IMR-90 (cell line): ENCODE measurements around the gene PANX1. TPM values are rescaled to one million over a fixed set of nuclear protein-coding genes. Genes with fewer than 3 reads are reported as not detected.

Source experiments
- ATAC-seq: fragments of 200-7000 bp; cut with Tn5 transposase; 2 replicates; pipeline ENCODE4 v1.9.1; 2020; ENCODE audit warnings: low read depth, mild to moderate bottlenecking, moderate library complexity
- BruUV-seq: library from RNA; stranded (reverse); fragments of 400-500 nt; replicated peaks from 2 replicates; lab custom pipeline; 2021; lab: Mats Ljungman, UMichigan
- CTCF ChIA-PET: fragments of 300-600 bp; formaldehyde crosslinking; extraction: SDS; loops from one replicate; lab custom pipeline; 2021; ENCODE audit warnings: antibody characterized with exemption; lab: Yijun Ruan, JAX
- POLR2A ChIA-PET: fragments of 300-600 bp; sonication (Branson Sonifier 250); formaldehyde crosslinking; loops from one replicate; lab custom pipeline; 2022; ENCODE audit warnings: antibody characterized with exemption; ENCODE audit not compliant: unreplicated experiment; lab: Charles Lee
- DNase-seq: peaks from one replicate; pipeline ENCODE4 v3.0.0; 2013
- H2AFZ ChIP-seq: replicated peaks from 2 replicates; pipeline ENCODE3; 2013; ENCODE audit warnings: low read length, mild to moderate bottlenecking; ENCODE audit not compliant: poor library complexity
- H2AK5ac ChIP-seq: 2 replicates; pipeline ENCODE4 v1.6.1; 2013; ENCODE audit warnings: low read depth, low read length, inconsistent platforms
- H2AK9ac ChIP-seq: replicated peaks from 2 replicates; pipeline ENCODE3; 2013; ENCODE audit warnings: mild to moderate bottlenecking, low read depth, low read length, moderate library complexity; ENCODE audit not compliant: poor library complexity
- H2BK120ac ChIP-seq: 2 replicates; pipeline ENCODE4 v1.6.1; 2013; ENCODE audit warnings: low read depth, low read length, inconsistent platforms
- H2BK15ac ChIP-seq: 3 replicates; pipeline ENCODE4 v1.6.1; 2013; ENCODE audit warnings: low read depth, low read length, inconsistent platforms
- H2BK20ac ChIP-seq: 2 replicates; pipeline ENCODE4 v1.6.1; 2013; ENCODE audit warnings: low read depth, mild to moderate bottlenecking, inconsistent platforms, low read length, moderate library complexity
- H2BK5ac ChIP-seq: 2 replicates; pipeline ENCODE4 v1.6.1; 2013; ENCODE audit warnings: mild to moderate bottlenecking, low read depth, low read length, inconsistent platforms; ENCODE audit not compliant: poor library complexity, severe bottlenecking
- H3K14ac ChIP-seq: replicated peaks from 2 replicates; pipeline ENCODE4 v1.6.1; 2013; ENCODE audit warnings: low read depth, low read length, inconsistent platforms
- H3K18ac ChIP-seq: 2 replicates; pipeline ENCODE4 v1.6.1; 2013; ENCODE audit warnings: low read depth, low read length, control low read depth
- H3K23ac ChIP-seq: 2 replicates; pipeline ENCODE4 v1.6.1; 2013; ENCODE audit warnings: low read depth, low read length, inconsistent platforms
- H3K27ac ChIP-seq: 2 replicates; pipeline ENCODE4 v1.5.1; 2013; ENCODE audit warnings: mild to moderate bottlenecking, control low read depth, low read length; ENCODE audit not compliant: insufficient read depth
- H3K27me3 ChIP-seq: 2 replicates; pipeline ENCODE4 v1.6.1; 2013; ENCODE audit warnings: low read length; ENCODE audit not compliant: control insufficient read depth, insufficient read depth
- H3K36me3 ChIP-seq: 2 replicates; pipeline ENCODE4 v1.6.1; 2013; ENCODE audit warnings: low read length, mixed read lengths; ENCODE audit not compliant: control insufficient read depth, insufficient read depth
- H3K4ac ChIP-seq: 2 replicates; pipeline ENCODE4 v1.6.1; 2013; ENCODE audit warnings: low read depth, low read length, inconsistent platforms
- H3K4me1 ChIP-seq: 2 replicates; pipeline ENCODE4 v1.6.1; 2013; ENCODE audit warnings: low read length, mixed read lengths; ENCODE audit not compliant: control insufficient read depth, insufficient read depth
- H3K4me2 ChIP-seq: 2 replicates; pipeline ENCODE4 v1.6.1; 2013; ENCODE audit warnings: low read depth, mild to moderate bottlenecking, control low read depth, low read length, moderate library complexity
- H3K4me3 ChIP-seq: 2 replicates; pipeline ENCODE4 v1.5.1; 2013; ENCODE audit warnings: low read depth, mild to moderate bottlenecking, control low read depth, low read length, moderate library complexity; ENCODE audit not compliant: insufficient read depth
- H3K56ac ChIP-seq: 2 replicates; pipeline ENCODE4 v1.6.1; 2013; ENCODE audit warnings: low read length, inconsistent platforms; ENCODE audit not compliant: insufficient read depth; ENCODE audit errors: extremely low read depth
- H3K79me1 ChIP-seq, 2 experiments: 2 replicates each; pipeline ENCODE4 v1.6.1; 2013; ENCODE audit warnings: low read length in 2 of 2, inconsistent platforms in 1 of 2, low read depth in 1 of 2
- H3K9ac ChIP-seq: 2 replicates; pipeline ENCODE4 v1.6.1; 2013; ENCODE audit warnings: low read depth, low read length, control low read depth
- H3K9me1 ChIP-seq: 2 replicates; pipeline ENCODE4 v1.6.1; 2013; ENCODE audit warnings: low read length, inconsistent platforms; ENCODE audit not compliant: insufficient read depth
- H3K9me3 ChIP-seq: 2 replicates; pipeline ENCODE4 v1.6.1; 2013; ENCODE audit warnings: low read length; ENCODE audit not compliant: control insufficient read depth, insufficient read depth
- H4K20me1 ChIP-seq: 2 replicates; pipeline ENCODE4 v1.6.1; 2013; ENCODE audit warnings: low read length, inconsistent platforms; ENCODE audit not compliant: insufficient read depth
- H4K5ac ChIP-seq: 2 replicates; pipeline ENCODE4 v1.6.1; 2013; ENCODE audit warnings: mild to moderate bottlenecking, low read depth, low read length, control low read depth
- H4K8ac ChIP-seq, 2 experiments: 2 replicates each; pipeline ENCODE4 v1.6.1; 2013; ENCODE audit warnings: low read depth in 2 of 2, low read length in 2 of 2, control low read depth in 1 of 2, inconsistent platforms in 1 of 2
- H4K91ac ChIP-seq: 2 replicates; pipeline ENCODE4 v1.6.1; 2013; ENCODE audit warnings: low read depth, low read length, inconsistent platforms; ENCODE audit not compliant: insufficient read depth
- CEBPB ChIP-seq: IDR thresholded peaks from 2 replicates; pipeline ENCODE4 v1.6.1; 2012; ENCODE audit warnings: low read depth, low read length, improper control_type of control experiment
- CHD1 ChIP-seq: IDR thresholded peaks from 2 replicates; pipeline ENCODE4 v1.6.1; 2012; ENCODE audit warnings: low read depth, low read length, improper control_type of control experiment
- ELK1 ChIP-seq: fragments of 150-350 bp; IDR thresholded peaks from 2 replicates; pipeline ENCODE4 v1.6.1; 2016; ENCODE audit warnings: low read depth, mild to moderate bottlenecking, low read length, moderate library complexity, borderline replicate concordance
- FOS ChIP-seq: fragments of 150-350 bp; IDR thresholded peaks from 2 replicates; pipeline ENCODE4 v1.6.1; 2016; ENCODE audit warnings: low read depth, low read length
- MAFK ChIP-seq: IDR thresholded peaks from 2 replicates; pipeline ENCODE4 v1.6.1; 2012; ENCODE audit warnings: low read depth, low read length, improper control_type of control experiment
- MAZ ChIP-seq: IDR thresholded peaks from 2 replicates; pipeline ENCODE4 v1.6.1; 2012; ENCODE audit warnings: low read depth, mild to moderate bottlenecking, low read length, improper control_type of control experiment, moderate library complexity, borderline replicate concordance
- MXI1 ChIP-seq: IDR thresholded peaks from 2 replicates; pipeline ENCODE4 v1.6.1; 2012; ENCODE audit warnings: low read depth, mild to moderate bottlenecking, low read length, moderate library complexity, borderline replicate concordance
- POLR2A ChIP-seq: IDR thresholded peaks from 2 replicates; pipeline ENCODE4 v1.6.1; 2012; ENCODE audit warnings: mild to moderate bottlenecking, low read depth, low read length
- RCOR1 ChIP-seq: IDR thresholded peaks from 2 replicates; pipeline ENCODE4 v1.6.1; 2012; ENCODE audit warnings: mild to moderate bottlenecking, low read length, improper control_type of control experiment; ENCODE audit not compliant: insufficient replicate concordance
- SMC3 ChIP-seq: fragments of 150-350 bp; IDR thresholded peaks from 2 replicates; pipeline ENCODE4 v1.6.1; 2016; ENCODE audit warnings: low read depth, mild to moderate bottlenecking, antibody characterized with exemption, low read length, moderate library complexity
- USF2 ChIP-seq: fragments of 150-350 bp; IDR thresholded peaks from 2 replicates; pipeline ENCODE4 v1.6.1; 2017; ENCODE audit warnings: mild to moderate bottlenecking, antibody characterized with exemption, low read length, low read depth
- dilution Hi-C: fragments of 300-500 bp; cut with HindIII; formaldehyde crosslinking; loops from one replicate; pipeline ENCODE4 v1.14.3; 2018; ENCODE audit warnings: low sequenced_read_pairs; ENCODE audit not compliant: unreplicated experiment
- in situ Hi-C: fragments of 300-500 bp; cut with MboI; formaldehyde crosslinking; loops from 3 replicates; pipeline ENCODE4 v1.14.3; 2019; ENCODE audit warnings: low sequenced_read_pairs, inconsistent platforms, mixed read lengths
- intact Hi-C: fragments of 100-400 bp; cut with micrococcal nuclease; formaldehyde crosslinking; loops from 2 replicates; pipeline ENCODE4 v1.10.0; 2022
- polyA plus RNA-seq, 3 experiments: library from polyadenylated mRNA; depleted of rRNA; stranded (reverse); fragments of >200 nt; gene quantifications; 2 replicates each; pipeline ENCODE4 v1.2.3, GENCODE V29; 2012; ENCODE audit warnings: low replicate concordance in 1 of 3
- total RNA-seq: library from RNA; depleted of rRNA; stranded (reverse); fragments of >200 nt; gene quantifications from 2 replicates; pipeline ENCODE4 v1.2.3, GENCODE V29; 2012

Gene PANX1
- total and polyA plus RNA-seq, 2 of the 4 experiments (the other 2 are of a cell fraction) = 29.8 to 70.8 TPM

- H2AK9ac ChIP-seq = no peak overlapping the region
- H3K36me3 ChIP-seq = no peaks in the 10 kb centered on the region
- TF ChIP-seq RCOR1 (no peak), CEBPB (no peak), MAFK (no peak), SMC3 (no peak), ELK1 (no peak), CHD1 (no peak), FOS (no peak), POLR2A (no peak), MXI1 (no peak), MAZ (no peak), USF2 (no peak)
- H3K14ac ChIP-seq = peak overlapping the region; percentile 23; the same call in 1 of the 2 replicates
- H2BK5ac ChIP-seq = peak overlapping the region; percentile 58
- H3K4me3 ChIP-seq = no peak overlapping the region
- peak overlapping the region; percentile 4; the same call in 1 of the 2 replicates for H3K4me2 ChIP-seq
- peak overlapping the region; percentile 18 for H2AFZ ChIP-seq
- peak overlapping the region; percentile 68; the same call in 1 of the 2 replicates for H4K5ac ChIP-seq
- in situ Hi-C loops (no loop called here), dilution Hi-C loops (no loop called here), intact Hi-C loops (no loop called here)
- H3K9me3 ChIP-seq = no peaks in the 10 kb centered on the region
- no peak overlapping the region for H3K27ac ChIP-seq
- DNase-seq (peak; percentile 49), ATAC-seq (peak; percentile 56)
- H2BK20ac ChIP-seq = peak overlapping the region; percentile 76
- no peak overlapping the region for H3K56ac ChIP-seq
- peak overlapping the region; percentile 75 for H2BK120ac ChIP-seq
- ChIA-PET CTCF (no interaction called here), POLR2A (no interaction called here)
- H3K4ac ChIP-seq = peak overlapping the region; percentile 1
- peak overlapping the region in 1 of 2 experiments; percentile 14; a peak in 1 of 4 replicates for H4K8ac ChIP-seq
- peak overlapping the region; percentile 48 for H4K91ac ChIP-seq
- H4K20me1 ChIP-seq = no peaks in the 10 kb centered on the region
- no peak overlapping the region for H3K9ac ChIP-seq
- H3K9me1 ChIP-seq = peaks cover 9% of the 10 kb centered on the region
- H2AK5ac ChIP-seq = no peak overlapping the region
- H3K79me1 ChIP-seq = peaks cover 0 to 11% of the 10 kb centered on the region in 2 experiments; a peak in 2 of 4 replicates
- H3K4me1 ChIP-seq = peaks cover 8% of the 10 kb centered on the region; the same call in 1 of the 2 replicates
- no peak overlapping the region; the same call in 1 of the 2 replicates for H3K23ac ChIP-seq
- no TSS peak for BruUV-seq
- H3K18ac ChIP-seq = peak overlapping the region; percentile 11; the same call in 1 of the 2 replicates
- H2BK15ac ChIP-seq = peak overlapping the region; percentile 79
- H3K27me3 ChIP-seq = no peaks in the 10 kb centered on the region
Measured at GRCh38 chr11:94117871-94118270, 10.8 kb upstream of the PANX1 start.
